HG02610 (cell line): ENCODE results near the gene RPS8.
"Not testable (repeated sequence)": the region's sequence is repeated elsewhere in the genome, so short reads cannot be mapped to it uniquely, and the experiment has no call there.

Source experiments
- ATAC-seq: cut with Tn5 transposase; IDR thresholded peaks from one replicate; pipeline ENCODE4 v1.9.1; 2021; ENCODE audit warnings: mild to moderate bottlenecking, moderate library complexity; ENCODE audit not compliant: unreplicated experiment

RPS8 gene

GRCh38 chr1:44802306-44803061, 27.1 kb downstream of the RPS8 start:
- ATAC-seq: no peak

GRCh38 chr1:44803062-44803311, 27.6 kb downstream of the RPS8 start:
- ATAC-seq: no peak

- no peak for ATAC-seq
Observed at GRCh38 chr1:44803312-44804095, 28.2 kb downstream of the RPS8 start.

- ATAC-seq: no peak
Observed at GRCh38 chr1:44805311-44806024, 30.1 kb downstream of the RPS8 start.

- ATAC-seq: no peak
Observed at GRCh38 chr1:44806025-44806703, 30.8 kb downstream of the RPS8 start.

- no peak for ATAC-seq
Observed at GRCh38 chr1:44806704-44807363, 31.5 kb downstream of the RPS8 start, which contains the start of gene DYNLT4. Gene DYNLT4, minus strand, starts transcription at chr1:44807351. Its CDS starts 683 bp downstream, at chr1:44806668.

- ATAC-seq: peak; percentile 35
Observed at GRCh38 chr1:44807364-44808062, 32.2 kb downstream of the RPS8 start.

- ATAC-seq: peak; percentile 40
Observed at GRCh38 chr1:44808063-44808937, 33.0 kb downstream of the RPS8 start, which contains the start of gene BTBD19. Gene BTBD19, plus strand, starts transcription at chr1:44808523. Its CDS starts 298 bp downstream, at chr1:44808821.

GRCh38 chr1:44808938-44809917, 33.9 kb downstream of the RPS8 start:
- ATAC-seq: peak; percentile 39

- no peak for ATAC-seq
Observed at GRCh38 chr1:44810101-44810761, 34.9 kb downstream of the RPS8 start.

GRCh38 chr1:44810762-44811105, 35.4 kb downstream of the RPS8 start:
- not testable (repeated sequence) for ATAC-seq

GRCh38 chr1:44811234-44811633, 35.9 kb downstream of the RPS8 start:
- ATAC-seq: no peak

- ATAC-seq: no peak
Observed at GRCh38 chr1:44812822-44813543, 37.6 kb downstream of the RPS8 start.

GRCh38 chr1:44815926-44816325, 40.6 kb downstream of the RPS8 start:
- not testable (repeated sequence) for ATAC-seq

- no peak for ATAC-seq
Observed at GRCh38 chr1:44817307-44817706, 42.0 kb downstream of the RPS8 start.

- ATAC-seq: no peak
Observed at GRCh38 chr1:44817771-44818495, 42.6 kb downstream of the RPS8 start.
